Kidney glomerular epithelial cell (primary cell): ENCODE measurements around the gene MEIG1.
A peak's percentile ranks its signal among the peaks of the same experiment; 100 is the strongest.
"Not testable (repeated sequence)": the region's sequence is repeated elsewhere in the genome, so short reads cannot be mapped to it uniquely, and the experiment has no call there.

ENCODE experiments used
- DNase-seq: peaks from one replicate; lab custom pipeline; 2025; lab: John Stamatoyannopoulos, UW

Gene MEIG1

GRCh38 chr10:14959221-14960057, at the start of gene MEIG1:
Gene MEIG1 (plus strand): TSS chr10:14959388. CDS start chr10:14966469, 7,081 bp downstream.
- DNase-seq: peak; percentile 90

GRCh38 chr10:14910953-14911352, 48.2 kb upstream of the MEIG1 start:
- no peak for DNase-seq

GRCh38 chr10:14911801-14912200, 47.4 kb upstream of the MEIG1 start:
- DNase-seq: no peak

- DNase-seq: no peak
Observed at GRCh38 chr10:14916600-14916999, 42.6 kb upstream of the MEIG1 start.

- DNase-seq: no peak
Observed at GRCh38 chr10:14917827-14918226, 41.4 kb upstream of the MEIG1 start.

GRCh38 chr10:14918964-14919363, 40.2 kb upstream of the MEIG1 start:
- no peak for DNase-seq

- no peak for DNase-seq
Observed at GRCh38 chr10:14924013-14924412, 35.2 kb upstream of the MEIG1 start.

GRCh38 chr10:14925268-14925667, 33.9 kb upstream of the MEIG1 start:
- DNase-seq: no peak

- DNase-seq: no peak
Observed at GRCh38 chr10:14926061-14926470, 33.1 kb upstream of the MEIG1 start.

- no peak for DNase-seq
Observed at GRCh38 chr10:14926722-14927416, 32.3 kb upstream of the MEIG1 start.

GRCh38 chr10:14930610-14931009, 28.6 kb upstream of the MEIG1 start:
- no peak for DNase-seq

- DNase-seq: no peak
Observed at GRCh38 chr10:14936584-14936983, 22.6 kb upstream of the MEIG1 start.

GRCh38 chr10:14938971-14939370, 20.2 kb upstream of the MEIG1 start:
- DNase-seq: not testable (repeated sequence)

GRCh38 chr10:14942147-14942949, 16.8 kb upstream of the MEIG1 start:
- DNase-seq: not testable (repeated sequence)

- DNase-seq: not testable (repeated sequence)
Observed at GRCh38 chr10:14942950-14943338, 16.2 kb upstream of the MEIG1 start.

- no peak for DNase-seq
Observed at GRCh38 chr10:14945108-14945507, 14.1 kb upstream of the MEIG1 start.

- DNase-seq: no peak
Observed at GRCh38 chr10:14947268-14947667, 11.9 kb upstream of the MEIG1 start.

GRCh38 chr10:14949291-14949690, 9.9 kb upstream of the MEIG1 start:
- no peak for DNase-seq

- no peak for DNase-seq
Observed at GRCh38 chr10:14952851-14953423, 6.3 kb upstream of the MEIG1 start.

- peak; percentile 56 for DNase-seq
Observed at GRCh38 chr10:14953424-14954000, 5.7 kb upstream of the MEIG1 start.

- peak; percentile 91 for DNase-seq
Observed at GRCh38 chr10:14954001-14954770, 5.0 kb upstream of the MEIG1 start, which contains the start of gene DCLRE1C. Gene DCLRE1C (minus strand): TSS chr10:14954096. CDS start chr10:14954010, 86 bp downstream.
